Fibroblast of skin of scalp (primary cell): ENCODE data around the gene DNAJC4.
A peak's percentile ranks its signal among the peaks of the same experiment; 100 is the strongest.

Experiments used
- DNase-seq: peaks from one replicate; pipeline ENCODE4 v3.0.0-alpha.2; 2013

Gene DNAJC4

DNA sequence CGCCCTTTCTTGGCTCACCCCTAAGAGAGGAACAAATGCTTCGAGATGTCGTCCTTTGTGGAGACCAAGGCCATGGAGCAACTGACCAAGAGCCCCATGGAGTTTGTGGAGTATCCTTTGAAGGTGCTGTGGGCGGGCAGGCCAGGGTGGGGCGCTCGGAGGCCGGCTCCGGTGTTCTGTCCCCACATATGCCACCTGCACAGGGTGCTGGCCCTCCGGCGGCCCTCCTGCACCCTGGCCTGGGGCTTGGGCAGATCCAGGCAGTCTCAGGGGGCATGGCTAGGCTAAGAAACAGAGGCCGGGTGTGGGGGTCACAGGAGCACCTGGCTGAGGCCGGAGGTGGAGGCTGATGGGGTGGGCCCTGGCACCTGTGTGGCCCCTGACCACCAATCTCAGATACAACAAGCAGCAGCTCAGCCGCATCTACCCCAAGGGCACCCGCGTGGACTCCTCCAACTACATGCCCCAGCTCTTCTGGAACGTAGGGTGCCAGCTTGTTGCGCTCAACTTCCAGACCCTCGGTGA, 31.3 kb downstream of the DNAJC4 start:
- no peak for DNase-seq

DNA sequence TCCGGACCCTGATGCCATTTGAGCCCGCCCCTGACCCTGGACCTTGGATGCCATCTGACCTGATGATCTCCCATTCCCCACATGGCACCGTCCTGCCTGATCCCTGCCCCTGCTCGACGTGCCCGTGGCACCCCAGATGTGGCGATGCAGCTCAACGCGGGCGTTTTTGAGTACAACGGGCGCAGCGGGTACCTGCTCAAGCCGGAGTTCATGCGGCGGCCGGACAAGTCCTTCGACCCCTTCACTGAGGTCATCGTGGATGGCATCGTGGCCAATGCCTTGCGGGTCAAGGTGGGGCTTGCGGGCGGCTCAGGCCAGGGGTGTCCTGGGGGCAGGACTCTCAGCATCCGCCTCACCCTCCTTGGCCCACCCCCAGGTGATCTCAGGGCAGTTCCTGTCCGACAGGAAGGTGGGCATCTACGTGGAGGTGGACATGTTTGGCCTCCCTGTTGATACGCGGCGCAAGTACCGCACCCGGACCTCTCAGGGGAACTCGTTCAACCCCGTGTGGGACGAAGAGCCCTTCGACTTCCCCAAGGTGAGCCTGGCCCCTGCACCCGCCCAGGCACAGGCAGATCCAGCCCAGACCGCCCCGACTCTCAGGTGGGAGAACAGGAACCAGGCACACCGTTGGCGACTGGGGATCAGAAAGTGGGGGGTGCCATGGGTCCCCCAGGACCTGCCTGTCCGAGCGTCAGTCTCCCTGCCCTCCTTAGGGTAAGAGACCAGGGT, 32.1 kb downstream of the DNAJC4 start:
- no peak for DNase-seq

DNA sequence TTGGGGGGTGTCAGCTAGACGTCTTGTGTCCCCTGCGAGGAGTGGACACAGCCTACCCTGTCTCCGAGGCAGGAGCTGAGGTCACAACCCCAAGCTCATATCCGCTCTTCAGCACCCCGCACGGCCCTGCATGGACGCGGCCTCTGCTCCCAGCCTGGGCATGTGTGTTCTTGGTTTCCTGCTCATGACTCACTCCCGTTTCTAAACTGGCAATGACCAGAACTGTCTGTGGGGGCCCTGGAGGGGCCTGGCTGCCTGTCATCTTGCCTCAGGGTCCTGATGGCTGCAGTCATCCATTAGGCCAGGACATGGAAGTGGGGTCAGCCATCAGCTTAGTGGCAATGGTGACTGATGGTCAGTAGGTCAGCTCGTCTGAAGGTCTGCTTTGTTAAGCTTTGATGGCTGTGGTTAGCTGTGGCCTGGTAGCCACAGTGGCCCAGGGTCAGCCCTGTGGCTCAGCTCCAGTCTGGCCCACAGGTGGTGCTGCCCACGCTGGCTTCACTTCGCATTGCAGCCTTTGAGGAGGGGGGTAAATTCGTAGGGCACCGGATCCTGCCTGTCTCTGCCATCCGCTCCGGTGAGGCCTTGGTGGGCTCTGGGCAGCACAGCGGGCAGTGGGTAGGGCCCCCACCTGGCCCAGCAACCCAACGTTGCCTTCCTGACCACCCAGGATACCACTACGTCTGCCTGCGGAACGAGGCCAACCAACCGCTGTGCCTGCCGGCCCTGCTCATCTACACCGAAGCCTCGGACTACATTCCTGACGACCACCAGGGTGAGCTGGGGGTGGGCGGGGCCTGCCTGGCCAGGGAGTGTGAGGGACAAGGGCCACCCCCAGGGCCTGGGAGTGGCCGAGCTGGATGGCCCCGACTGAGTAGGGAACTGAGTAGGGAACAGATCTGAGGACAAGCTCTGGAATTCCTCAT, 32.9 kb downstream of the DNAJC4 start:
- DNase-seq = peak; percentile 22

DNA sequence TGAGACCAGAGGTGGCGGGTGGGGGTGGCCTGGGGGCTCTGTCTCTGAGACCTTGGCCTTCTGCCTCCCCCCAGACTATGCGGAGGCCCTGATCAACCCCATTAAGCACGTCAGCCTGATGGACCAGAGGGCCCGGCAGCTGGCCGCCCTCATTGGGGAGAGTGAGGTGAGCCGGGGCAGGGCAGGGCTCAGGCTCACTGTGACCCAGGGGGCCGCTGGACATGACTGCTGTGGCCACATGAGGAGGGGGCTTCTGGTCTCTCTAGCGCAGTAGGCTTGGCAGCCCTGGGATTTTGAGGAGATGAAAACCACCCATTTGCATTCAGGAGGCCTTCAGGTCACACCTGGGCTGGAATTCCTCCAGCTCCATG, 33.6 kb downstream of the DNAJC4 start:
- no peak for DNase-seq

DNA sequence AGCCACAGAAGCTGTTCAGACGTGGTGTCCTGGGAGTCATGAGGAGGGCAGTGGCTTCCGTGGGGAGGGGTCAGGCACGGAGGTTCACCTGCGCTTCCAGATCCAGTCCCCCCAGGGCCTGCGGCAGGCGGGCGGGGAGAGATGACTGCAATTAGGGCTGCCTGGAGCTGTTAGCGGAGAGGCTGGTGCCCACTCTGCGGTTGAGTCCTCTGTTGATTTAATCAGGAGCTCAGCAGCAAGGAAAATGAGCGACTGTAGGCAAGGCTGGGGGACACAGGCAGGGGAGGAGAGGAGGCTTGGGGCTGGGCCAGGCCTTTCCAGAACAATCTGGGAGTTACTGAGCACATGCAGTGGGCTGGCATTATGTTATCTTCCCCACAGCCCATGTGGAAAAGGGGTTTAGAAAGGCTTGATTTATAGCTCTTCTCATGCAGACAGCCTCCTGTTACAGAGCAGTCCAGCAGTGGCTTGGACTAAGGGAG, 34.1 kb downstream of the DNAJC4 start:
- DNase-seq = no peak

DNA sequence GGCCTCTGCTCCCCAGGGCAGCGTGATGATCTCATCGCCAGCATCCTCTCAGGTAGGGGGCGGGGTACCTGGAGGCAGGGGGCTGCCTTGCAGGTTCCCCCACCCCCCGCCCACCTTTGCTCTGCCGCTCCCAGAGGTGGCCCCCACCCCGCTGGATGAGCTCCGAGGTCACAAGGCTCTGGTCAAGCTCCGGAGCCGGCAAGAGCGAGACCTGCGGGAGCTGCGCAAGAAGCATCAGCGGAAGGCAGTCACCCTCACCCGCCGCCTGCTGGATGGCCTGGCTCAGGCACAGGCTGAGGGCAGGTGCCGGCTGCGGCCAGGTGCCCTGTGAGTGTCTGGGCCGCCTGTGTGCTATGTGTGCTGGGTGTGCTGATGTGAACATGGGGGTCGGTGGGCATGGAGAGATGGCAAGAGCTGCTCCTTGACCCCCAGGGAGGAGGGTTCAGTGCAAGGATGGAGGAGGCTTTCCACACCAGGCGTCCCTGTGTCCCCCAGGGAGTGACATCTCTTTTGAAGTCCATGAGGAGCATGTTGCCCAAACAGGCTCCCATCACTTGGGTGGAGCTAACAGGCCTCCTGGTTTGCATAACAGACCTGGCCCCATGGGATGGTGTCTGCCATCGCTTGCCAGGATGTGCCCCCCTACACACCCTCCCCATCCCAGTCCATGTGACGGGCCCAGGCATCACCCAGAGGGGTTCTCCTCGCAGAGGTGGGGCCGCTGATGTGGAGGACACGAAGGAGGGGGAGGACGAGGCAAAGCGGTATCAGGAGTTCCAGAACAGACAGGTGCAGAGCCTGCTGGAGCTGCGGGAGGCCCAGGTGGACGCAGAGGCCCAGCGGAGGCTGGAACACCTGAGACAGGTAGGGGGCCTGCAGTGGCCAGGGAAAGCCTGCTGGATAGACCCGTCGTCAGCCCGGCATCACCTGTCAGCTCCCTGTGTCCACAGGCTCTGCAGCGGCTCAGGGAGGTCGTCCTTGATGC, 35.1 kb downstream of the DNAJC4 start:
- DNase-seq = no peak

DNA sequence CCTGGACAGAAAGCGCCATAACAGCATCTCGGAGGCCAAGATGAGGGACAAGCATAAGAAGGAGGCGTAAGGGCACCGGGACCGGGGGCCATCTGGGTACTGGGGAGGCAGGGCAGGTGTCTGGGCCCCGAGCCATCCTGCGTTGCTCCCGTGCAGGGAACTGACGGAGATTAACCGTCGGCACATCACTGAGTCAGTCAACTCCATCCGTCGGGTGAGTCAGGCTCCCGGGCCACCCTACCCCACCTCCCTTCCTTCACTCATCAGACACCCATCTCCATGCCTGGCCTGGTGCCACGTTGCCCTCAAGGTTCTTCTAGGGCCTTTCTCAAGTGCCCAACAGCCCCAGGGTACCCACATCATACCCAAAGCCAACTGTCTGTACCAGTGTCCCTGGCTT, 36.0 kb downstream of the DNAJC4 start:
- DNase-seq = no peak

DNA sequence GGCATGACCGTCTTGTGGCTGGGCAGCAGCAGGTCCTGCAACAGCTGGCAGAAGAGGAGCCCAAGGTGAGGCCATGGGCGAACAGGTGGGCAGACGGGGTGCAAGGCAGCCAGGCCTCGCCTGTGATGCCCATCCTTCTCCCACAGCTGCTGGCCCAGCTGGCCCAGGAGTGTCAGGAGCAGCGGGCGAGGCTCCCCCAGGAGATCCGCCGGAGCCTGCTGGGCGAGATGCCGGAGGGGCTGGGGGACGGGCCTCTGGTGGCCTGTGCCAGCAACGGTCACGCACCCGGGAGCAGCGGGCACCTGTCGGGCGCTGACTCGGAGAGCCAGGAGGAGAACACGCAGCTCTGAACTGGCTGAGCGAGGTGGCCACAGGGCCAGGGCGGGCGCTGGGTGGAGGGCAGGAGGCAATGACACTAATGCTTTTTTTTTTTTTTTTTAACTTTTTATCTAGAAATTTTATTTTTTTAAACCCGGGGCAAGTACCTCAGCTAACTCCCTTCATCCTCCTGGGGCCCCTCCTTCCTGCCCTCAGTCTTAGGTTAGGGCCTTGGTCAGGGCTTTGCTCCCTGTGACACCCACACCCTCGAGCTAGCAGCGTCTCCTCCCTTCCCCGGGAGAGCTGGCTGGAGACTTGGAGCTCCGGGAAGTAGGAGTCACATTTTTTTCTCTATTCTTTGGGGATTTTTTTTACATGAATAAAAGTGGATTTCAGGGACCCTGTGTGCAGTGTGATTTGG, 37.0 kb downstream of the DNAJC4 start:
- DNase-seq = no peak

DNA sequence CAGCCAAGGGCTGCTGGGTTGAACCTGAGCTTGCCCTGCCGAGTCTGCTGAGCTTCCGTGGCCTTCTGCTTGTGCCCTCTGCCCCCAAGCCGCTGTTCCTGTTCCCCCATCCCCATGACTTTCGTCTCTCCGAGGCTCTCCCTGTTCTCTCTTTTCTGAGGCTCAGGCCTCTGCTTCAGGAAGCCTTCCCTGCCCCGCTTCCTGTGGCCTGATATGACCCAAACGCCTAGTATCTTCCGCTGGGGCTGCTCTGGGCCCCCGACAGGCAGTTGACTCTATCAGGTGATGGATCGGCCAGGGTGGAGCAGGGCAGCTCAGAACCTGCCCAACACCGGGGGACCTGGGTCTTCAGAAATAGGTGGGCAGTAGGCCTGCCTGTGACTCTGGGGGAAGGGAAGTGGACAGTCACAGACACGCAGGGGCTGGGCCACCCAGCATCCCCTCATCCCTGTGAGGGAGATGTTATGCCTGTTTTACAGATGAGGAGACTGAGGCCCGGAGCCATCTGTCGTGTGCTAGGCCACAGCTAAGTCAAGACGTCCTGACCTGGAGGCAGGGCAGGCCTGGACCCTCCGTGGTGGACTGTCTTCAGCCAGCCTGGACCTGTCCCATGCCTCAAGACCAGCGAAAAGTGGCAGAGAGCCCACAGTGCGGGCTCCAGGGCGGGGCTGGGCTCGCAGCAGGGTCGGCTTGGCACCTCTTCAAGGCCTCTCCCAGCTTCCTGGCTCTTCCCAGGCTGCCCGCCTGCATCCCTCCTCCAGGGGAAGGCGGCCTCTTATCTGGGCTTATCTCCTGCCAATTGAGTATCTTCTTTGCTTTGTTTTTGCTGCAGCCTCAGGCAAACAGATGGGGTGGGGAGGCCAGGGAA, 37.9 kb downstream of the DNAJC4 start:
- DNase-seq = peak; percentile 46

DNA sequence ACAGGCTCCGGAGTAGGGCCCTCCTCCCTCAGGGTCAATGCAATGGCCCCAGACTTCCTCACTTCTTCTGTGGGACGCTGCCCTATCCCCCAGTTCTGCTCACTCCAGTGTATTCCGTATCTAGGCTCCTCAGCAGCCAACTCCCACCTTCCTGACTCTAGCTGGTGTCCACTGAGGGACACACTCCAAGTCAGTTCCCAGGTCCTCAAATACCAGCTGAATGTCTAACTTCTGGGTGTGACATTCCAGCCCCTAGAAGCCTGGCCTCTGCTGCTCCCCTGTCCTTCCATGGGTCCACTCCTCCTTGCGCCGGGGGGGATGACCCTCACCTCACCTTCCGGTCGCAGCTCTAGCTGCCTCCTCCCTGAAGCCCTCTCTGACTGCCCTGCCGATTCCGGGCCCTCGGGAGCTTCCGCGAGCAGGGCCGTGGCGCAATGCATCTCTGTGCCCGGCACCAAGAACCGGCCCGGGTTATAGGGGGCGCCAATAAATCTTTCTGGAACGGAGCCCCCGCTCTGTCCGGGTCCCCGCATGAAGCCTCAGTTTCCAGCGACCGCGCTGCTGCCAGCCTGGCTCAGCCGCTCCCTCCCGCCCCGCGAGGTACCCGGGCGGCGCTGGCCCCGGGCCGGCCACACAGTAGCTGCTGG, 38.7 kb downstream of the DNAJC4 start:
- peak; percentile 46 for DNase-seq

DNA sequence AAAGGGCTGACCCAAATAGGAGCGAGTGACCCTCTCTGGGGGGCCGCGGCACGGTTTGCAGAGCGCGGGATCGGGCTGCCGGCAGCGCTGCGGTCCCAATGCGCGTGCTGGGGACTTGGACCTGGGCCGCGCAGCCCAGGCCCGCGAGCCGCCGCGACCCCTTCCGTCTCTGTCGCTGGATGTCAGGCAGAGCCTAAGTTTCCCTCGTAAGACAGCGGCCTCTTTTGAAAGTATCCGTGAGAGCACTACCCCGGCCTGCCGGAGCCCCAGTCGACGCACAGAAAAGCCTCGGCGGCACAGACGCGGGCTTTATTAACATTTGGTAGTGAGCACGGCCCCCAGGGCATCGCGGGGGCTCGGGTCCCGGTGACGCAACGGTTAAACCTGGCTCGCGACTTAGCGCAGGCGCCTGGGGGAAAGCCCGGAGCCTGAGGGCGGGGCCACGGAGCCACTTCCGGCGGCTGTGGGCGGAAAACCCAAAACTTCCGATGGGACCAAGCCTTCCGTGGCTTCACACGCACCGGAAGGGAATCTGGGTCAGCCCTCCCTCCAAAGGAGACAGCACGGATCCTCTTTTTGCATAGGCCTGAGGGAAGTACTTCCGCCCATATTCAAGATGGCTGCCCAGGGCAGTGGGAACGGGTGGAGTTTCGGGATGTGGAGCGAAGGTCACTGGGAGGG, 39.3 kb downstream of the DNAJC4 start:
- peak; percentile 100 for DNase-seq

DNA sequence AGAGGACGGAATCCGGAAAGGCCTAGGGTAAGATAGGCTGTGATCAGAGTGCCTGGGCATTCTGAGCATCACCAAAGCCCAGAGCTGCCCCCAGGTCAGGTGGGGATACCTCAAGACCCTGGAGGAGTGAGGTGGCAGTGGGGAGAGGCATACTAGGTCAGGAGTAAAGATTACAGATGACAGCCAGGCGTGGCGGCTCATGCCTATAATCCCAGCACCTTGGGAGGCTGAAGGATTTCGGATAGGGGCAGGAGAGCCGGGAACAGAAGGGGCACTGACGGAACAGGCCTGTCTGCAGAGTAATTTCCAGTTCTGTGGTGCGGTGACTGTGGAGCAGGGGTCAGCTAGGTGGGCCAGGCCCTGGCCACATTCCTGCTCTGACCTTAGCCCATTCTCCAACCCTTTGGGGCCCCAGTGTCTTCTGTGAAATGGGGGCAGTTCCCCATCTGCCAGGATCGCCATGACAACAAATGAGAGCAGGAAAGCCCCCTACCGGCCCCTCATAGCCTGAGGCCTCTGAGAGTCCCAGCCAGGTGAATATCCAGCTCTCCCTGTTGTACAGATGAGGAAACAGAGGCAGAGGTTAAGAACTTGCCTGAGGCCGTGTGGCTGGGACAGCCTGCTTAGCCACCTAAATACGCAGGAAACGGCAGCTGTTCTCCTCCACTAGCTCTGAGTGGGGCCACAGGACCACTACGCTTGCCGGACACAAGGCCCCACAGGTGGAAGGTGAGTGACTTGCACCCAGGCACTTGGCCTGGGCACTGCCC, 44.9 kb downstream of the DNAJC4 start:
- DNase-seq = no peak

DNA sequence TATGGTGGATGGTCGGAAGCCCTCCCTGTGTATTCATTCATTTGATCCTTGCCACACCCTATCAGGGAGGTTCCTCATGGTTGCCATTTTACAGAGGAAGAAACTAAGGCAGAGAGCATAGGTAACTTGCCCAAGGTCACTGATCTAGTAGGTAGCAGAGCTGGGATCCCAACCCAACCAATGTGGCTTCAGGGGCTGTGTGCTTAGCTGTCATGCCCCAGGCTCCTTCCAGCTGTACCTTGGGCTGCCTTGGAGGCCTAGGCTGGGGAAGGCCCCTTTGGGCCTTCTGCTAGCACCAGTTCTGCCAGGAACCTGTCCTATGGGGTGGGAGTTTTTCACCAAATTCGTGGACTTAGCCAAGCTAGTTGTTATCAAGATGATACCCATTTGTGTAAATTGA, 45.5 kb downstream of the DNAJC4 start:
- no peak for DNase-seq

DNA sequence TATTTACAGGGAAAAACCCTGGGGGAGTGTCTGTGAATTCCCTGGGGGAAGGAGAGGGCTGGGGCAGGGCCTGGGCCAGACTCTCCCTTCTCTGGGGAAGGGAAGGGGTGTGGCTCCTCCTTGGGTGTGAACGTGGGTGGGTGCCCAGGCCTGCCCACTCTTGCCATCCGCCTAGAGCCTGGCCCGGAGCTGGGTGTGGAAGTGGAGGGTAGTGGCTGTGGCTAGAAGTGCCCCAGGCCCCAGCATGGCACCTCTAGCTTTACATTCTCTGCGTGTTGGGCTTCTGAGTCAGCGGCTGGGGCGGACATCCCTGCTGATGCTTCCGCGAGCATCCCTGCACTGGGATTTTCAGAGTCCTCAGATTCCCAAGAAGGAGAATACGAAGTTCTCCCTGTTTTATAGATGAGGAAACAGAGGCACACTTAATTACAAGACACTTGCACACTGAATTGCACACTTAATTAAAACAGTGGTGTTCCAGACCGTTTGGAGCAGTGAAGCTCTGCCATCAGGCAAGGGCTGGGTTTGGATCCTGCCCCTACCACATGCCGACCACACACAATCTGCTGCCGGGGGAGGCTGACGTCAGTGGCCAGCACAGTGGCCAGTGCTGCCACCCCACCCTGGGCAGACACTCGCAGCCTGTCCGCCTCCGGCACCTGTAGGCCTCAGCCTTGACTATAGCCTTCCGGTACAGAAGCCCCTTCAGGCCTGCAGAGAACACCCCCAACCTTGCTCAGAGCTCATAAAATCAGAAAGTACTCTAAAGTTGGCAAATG, 46.5 kb downstream of the DNAJC4 start:
- peak; percentile 68 for DNase-seq

DNA sequence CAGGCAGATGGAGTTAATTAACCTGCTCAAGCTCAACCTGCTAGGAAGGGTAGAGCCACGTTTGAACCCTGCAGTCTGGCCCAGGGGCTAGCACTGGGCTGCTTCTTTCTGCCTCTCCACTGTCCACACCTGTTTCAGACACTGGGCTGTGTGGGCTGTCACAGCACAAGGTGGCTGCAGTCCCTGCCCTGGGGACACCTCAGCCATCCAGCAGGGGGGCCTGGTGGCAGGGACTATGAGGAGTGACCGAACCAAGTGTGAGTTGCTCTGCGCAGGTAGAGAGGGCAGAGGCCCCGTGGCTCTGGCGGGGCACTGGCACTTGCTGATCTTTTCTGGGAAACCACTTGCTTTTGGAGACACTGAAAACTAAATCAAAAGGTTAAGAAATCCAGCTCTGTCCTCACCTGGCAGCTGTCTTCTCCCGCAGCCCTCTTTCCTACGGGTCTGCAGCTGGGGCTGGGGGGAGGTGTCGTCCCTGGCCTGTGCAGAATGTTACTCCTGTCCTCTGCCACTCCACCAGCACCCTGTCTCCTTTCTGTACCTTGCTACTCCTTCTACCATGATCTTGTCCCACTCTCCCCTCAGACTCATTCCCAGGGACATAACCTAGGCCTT, 48.3 kb downstream of the DNAJC4 start:
- DNase-seq = no peak

DNA sequence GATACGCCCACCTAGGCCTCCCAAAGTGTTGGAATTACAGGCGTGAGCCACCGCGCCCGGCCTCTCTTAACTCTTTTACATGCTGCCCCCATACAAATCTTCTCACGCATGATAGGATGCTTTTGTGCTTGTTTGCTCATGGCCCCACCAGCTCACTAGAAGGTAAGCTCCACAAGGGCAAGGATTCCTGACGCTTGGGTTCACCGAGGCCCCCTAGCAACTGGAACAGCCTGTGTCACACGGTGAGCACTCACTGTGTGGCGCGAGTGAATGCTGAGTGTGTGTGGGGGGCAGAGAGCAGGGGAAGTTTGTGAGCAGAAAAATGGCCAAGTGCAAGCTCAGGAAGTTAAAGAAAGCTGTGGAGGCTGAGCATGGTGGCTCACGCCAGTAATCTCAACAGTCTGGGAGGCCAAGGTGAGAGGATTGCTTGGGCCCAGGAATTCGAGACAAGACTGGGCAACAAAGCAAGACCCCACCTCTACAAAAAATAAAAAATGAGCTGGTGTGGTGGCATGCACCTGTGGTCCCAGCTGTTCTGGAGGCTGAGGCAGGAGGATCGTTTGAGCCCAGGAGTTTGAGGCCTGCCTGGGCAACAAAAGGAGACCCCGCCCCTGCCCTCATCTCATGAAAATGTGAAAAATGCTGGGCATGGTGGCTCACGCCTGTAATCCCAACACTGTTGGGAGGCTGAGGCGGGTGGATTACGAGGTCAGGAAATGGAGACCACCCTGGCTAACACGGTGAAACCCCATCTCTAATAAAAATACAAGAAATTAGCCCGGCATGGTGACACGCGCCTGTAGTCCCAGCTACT, 51.8 kb downstream of the DNAJC4 start:
- no peak for DNase-seq
